Tibial nerve (tissue), 4 donors: ENCODE data around the gene RNF166. TPM values are rescaled to one million over a fixed set of nuclear protein-coding genes. Genes with fewer than 3 reads are reported as not detected.

ENCODE experiments used
- DNase-seq, 2 donors: peaks; one replicate each; pipeline ENCODE4 v3.0.0-alpha.2; 2019; ENCODE audit warnings: low spot score in 2 of 2
- H3K27ac ChIP-seq, 4 donors: fragments of 200-600 bp; sonication (generic) in 3 of 4; one replicate each; pipeline ENCODE4 v1.5.1; 2017 to 2019; ENCODE audit warnings: mild to moderate bottlenecking in 1 of 4
- H3K27me3 ChIP-seq, 2 donors: fragments of 200-600 bp; sonication (generic) in 1 of 2; one replicate each; pipeline versions ENCODE4 v1.5.1 to v1.6.0; 2017 to 2019
- H3K36me3 ChIP-seq, 3 donors: fragments of 200-600 bp; sonication (generic); one replicate each; pipeline ENCODE4 v1.5.1; 2018 to 2019
- H3K4me1 ChIP-seq, 4 donors: fragments of 200-600 bp; sonication (generic) in 3 of 4; one replicate each; pipeline ENCODE4 v1.5.1; 2017 to 2019
- H3K4me3 ChIP-seq, 4 donors: fragments of 200-600 bp; sonication (generic) in 3 of 4; one replicate each; pipeline ENCODE4 v1.5.1; 2017 to 2019; ENCODE audit warnings: mild to moderate bottlenecking in 1 of 4, moderate library complexity in 1 of 4
- H3K9me3 ChIP-seq, 4 donors: fragments of 200-600 bp; sonication (generic) in 3 of 4; one replicate each; pipeline ENCODE4 v1.5.1; 2017 to 2019
- EP300 ChIP-seq, 2 donors: sonication (generic); formaldehyde crosslinking; IDR thresholded peaks; one replicate each; pipeline ENCODE4 v1.6.1; 2017; ENCODE audit warnings: antibody characterized with exemption in 2 of 2, mild to moderate bottlenecking in 1 of 2
- POLR2A ChIP-seq, 2 donors: fragments of 450-650 bp; IDR thresholded peaks; one replicate each; pipeline ENCODE4 v1.6.1; 2017; ENCODE audit warnings: antibody characterized with exemption in 2 of 2, mild to moderate bottlenecking in 2 of 2, moderate library complexity in 2 of 2
- WGBS, 2 donors: methylation state at CpG; one replicate each; pipeline ENCODE4 v1.1.5; 2018; 5-methylcytosine and 5-hydroxymethylcytosine counted together
- total RNA-seq, 4 donors: library from RNA; depleted of rRNA; stranded (reverse); fragments of >200 nt; gene quantifications; one replicate each; pipeline ENCODE4 v1.1.0, GENCODE V29; 2016
- TF ChIP-seq, protein P1 (sequence below), 5 experiments: fragments of 200-600 bp in 3 of 5; fragments of 450-650 bp in 2 of 5; sonication (generic) in 3 of 5; IDR thresholded peaks; one replicate each; pipeline ENCODE4 v1.5.1; 2016 to 2019; ENCODE audit warnings: antibody characterized with exemption in 5 of 5, mild to moderate bottlenecking in 3 of 5, moderate library complexity in 2 of 5

Gene RNF166
- total RNA-seq, 4 donors from 2014 or later, result 36.5 to 56.7 (median 43.5) TPM

DNA sequence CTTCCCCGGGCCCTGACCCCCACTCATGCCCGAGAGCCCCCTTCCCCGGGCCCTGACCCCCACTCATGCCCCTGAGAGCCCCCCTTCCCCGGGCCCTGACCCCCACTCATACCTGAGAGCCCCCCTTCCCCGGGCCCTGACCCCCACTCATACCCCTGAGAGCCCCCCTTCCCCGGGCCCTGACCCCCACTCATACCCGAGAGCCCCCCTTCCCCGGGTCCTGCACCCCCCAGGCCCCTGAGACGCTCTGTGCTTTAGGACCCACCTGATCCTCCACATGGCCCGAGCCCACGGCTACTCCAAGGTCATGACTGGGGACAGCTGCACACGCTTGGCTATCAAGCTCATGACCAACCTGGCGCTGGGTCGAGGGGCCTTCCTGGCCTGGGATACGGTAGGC lies 6.8 kb upstream of the RNF166 start:
- no peak for DNase-seq
- WGBS, 2 donors, result 83 to 87% methylated on average over 1 to 3 of the region's 15 CpGs
- TF ChIP-seq EP300 (IDR thresholded peaks at IDR 0.05), result no peak
- TF ChIP-seq, protein P1, sequence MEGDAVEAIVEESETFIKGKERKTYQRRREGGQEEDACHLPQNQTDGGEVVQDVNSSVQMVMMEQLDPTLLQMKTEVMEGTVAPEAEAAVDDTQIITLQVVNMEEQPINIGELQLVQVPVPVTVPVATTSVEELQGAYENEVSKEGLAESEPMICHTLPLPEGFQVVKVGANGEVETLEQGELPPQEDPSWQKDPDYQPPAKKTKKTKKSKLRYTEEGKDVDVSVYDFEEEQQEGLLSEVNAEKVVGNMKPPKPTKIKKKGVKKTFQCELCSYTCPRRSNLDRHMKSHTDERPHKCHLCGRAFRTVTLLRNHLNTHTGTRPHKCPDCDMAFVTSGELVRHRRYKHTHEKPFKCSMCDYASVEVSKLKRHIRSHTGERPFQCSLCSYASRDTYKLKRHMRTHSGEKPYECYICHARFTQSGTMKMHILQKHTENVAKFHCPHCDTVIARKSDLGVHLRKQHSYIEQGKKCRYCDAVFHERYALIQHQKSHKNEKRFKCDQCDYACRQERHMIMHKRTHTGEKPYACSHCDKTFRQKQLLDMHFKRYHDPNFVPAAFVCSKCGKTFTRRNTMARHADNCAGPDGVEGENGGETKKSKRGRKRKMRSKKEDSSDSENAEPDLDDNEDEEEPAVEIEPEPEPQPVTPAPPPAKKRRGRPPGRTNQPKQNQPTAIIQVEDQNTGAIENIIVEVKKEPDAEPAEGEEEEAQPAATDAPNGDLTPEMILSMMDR (IDR thresholded peaks at IDR 0.05), result no peak
- TF ChIP-seq POLR2A (IDR thresholded peaks at IDR 0.05), result no peak
- Histone ChIP-seq H3K9me3 (no peaks in the 10 kb centered on the region), H3K36me3 (peaks cover 4 to 62% (median 9%) of the 10 kb centered on the region in 3 donors), H3K27ac (no peak overlapping the region), H3K4me3 (no peak overlapping the region), H3K27me3 (no peaks in the 10 kb centered on the region), H3K4me1 (peaks cover 0 to 6% (median 0%) of the 10 kb centered on the region in 4 donors)

DNA sequence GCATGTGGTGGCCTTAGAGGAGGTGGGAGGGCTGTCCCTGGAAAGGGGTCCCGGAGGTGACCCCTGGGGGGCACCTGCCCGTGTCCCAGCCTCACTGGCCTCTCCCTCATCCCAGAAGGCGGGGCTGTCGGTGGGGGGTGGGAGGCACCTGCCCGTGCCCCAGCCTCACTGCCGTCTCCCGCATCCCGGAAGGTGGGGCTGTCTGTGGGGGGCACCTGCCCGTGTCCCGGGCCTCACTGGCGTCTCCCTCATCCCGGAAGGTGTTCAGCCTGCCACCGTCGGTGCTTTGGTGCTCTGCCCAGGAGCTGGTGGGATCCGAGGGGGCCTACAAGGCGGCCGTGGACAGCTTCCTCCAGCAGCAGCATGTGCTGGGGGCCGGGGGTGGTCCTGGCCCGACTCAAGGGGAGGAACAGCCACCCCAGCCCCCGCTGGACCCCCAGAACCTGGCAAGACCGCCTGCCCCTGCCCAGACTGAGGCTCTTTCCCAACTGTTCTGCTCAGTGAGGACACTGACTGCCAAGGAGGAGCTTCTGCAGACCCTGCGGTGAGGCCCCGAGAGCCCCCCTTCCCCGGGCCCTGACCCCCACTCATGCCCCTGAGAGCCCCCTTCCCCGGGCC lies 6.3 kb upstream of the RNF166 start:
- TF ChIP-seq POLR2A (IDR thresholded peaks at IDR 0.05), result no peak
- TF ChIP-seq, protein P1 (IDR thresholded peaks at IDR 0.05), result no peak
- TF ChIP-seq EP300 (IDR thresholded peaks at IDR 0.05), result no peak
- no peak overlapping the region for H3K4me3 ChIP-seq
- H3K27ac ChIP-seq, result no peak overlapping the region
- no peaks in the 10 kb centered on the region for H3K9me3 ChIP-seq
- peaks cover 4 to 56% (median 9%) of the 10 kb centered on the region in 3 donors for H3K36me3 ChIP-seq
- 68% methylated on average over 18 of the region's 25 CpGs; no CpG with 5 or more reads in 1 of the 2 donors for WGBS, 2 donors
- no peaks in the 10 kb centered on the region for H3K27me3 ChIP-seq
- DNase-seq, result no peak
- H3K4me1 ChIP-seq, result peaks cover 0 to 12% (median 2%) of the 10 kb centered on the region in 4 donors

DNA sequence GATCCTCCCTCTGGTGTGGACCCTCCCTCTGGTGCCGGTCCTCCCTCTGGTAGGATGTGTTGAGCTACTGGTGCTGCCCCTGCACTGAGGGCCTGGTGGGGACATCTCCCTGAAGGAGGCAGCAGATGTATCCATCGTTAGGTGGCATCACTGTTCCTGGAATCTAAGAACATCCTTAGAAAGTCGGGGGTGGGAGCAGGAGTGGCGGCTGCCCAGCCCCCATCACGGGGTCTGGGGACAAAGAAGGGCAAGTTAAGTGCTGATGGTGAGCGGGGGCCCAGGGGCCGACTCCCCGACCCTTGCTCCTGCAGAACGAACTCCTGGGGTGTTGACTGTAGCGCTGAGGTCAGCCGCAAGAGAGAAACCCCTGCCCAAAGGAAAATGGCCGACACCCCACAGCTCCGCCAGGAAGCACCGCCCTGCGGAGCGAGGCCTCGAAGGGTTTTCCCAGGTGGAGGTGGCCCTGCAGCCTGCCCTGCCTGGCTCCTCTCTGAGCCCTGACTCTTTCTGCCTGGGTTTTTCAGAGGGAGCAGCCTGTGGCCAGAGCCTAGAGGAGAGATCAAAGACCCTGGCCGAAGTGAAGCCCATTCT lies 5.6 kb upstream of the RNF166 start:
- WGBS, 2 donors, result 72 to 75% methylated on average over 17 to 18 of the region's 18 CpGs
- no peak for DNase-seq
- no peaks in the 10 kb centered on the region for H3K9me3 ChIP-seq
- TF ChIP-seq EP300 (IDR thresholded peaks at IDR 0.05) (no peak), POLR2A (IDR thresholded peaks at IDR 0.05) (no peak)
- TF ChIP-seq, protein P1 (IDR thresholded peaks at IDR 0.05), result no peak
- H3K27ac ChIP-seq, result no peak overlapping the region
- peaks cover 0 to 18% (median 8%) of the 10 kb centered on the region in 4 donors for H3K4me1 ChIP-seq
- peaks cover 3 to 50% (median 8%) of the 10 kb centered on the region in 3 donors for H3K36me3 ChIP-seq
- H3K27me3 ChIP-seq, result no peaks in the 10 kb centered on the region
- no peak overlapping the region for H3K4me3 ChIP-seq

DNA sequence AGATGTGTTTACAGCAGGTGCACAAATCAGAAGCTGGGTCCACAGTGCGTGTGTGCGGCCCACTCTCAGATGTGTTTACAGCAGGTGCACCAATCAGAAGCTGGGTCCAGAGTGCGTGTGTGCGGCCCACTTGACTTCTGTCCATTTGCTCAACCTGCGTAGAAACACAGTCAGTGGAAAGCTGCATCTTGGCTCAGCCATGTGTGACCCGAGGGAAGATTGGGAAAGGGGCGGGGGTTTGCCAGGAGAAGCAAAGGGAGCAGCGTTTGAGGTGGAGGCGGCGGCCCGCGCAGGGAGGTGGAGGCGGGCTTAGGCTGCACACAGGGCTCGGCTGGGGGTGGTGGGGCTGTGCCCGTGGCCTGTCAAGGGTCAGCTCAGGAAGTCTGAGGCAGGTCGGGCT lies 4.3 kb upstream of the RNF166 start:
- no peaks in the 10 kb centered on the region for H3K9me3 ChIP-seq
- no peak overlapping the region for H3K4me3 ChIP-seq
- H3K27me3 ChIP-seq, result no peaks in the 10 kb centered on the region
- H3K36me3 ChIP-seq, result peaks cover 0 to 37% (median 0%) of the 10 kb centered on the region in 3 donors
- no peak overlapping the region for H3K27ac ChIP-seq
- peaks cover 0 to 22% (median 10%) of the 10 kb centered on the region in 4 donors for H3K4me1 ChIP-seq
- WGBS, 2 donors, result 68 to 73% methylated on average over 15 of the region's 16 CpGs
- DNase-seq, result no peak
- no peak for TF ChIP-seq POLR2A (IDR thresholded peaks at IDR 0.05)
- no peak for TF ChIP-seq EP300 (IDR thresholded peaks at IDR 0.05)
- TF ChIP-seq, protein P1 (IDR thresholded peaks at IDR 0.05), result no peak
